HCT116 (cell line): ENCODE measurements around the gene C19orf85. TPM values are rescaled to one million over a fixed set of nuclear protein-coding genes. Genes with fewer than 3 reads are reported as not detected.

ENCODE experiments used
- ATAC-seq: fragments of 200-7000 bp; cut with Tn5 transposase; 2 replicates; pipeline ENCODE4 v1.9.1; 2020; ENCODE audit warnings: mild to moderate bottlenecking, moderate library complexity
- BruUV-seq: library from RNA; stranded (reverse); fragments of 400-500 nt; replicated peaks from 2 replicates; lab custom pipeline; 2021; lab: Mats Ljungman, UMichigan
- CTCF ChIA-PET: fragments of 300-600 bp; sonication (Branson Sonifier 250); formaldehyde crosslinking; loops from one replicate; lab custom pipeline; 2021; ENCODE audit warnings: antibody characterized with exemption; lab: Charles Lee
- POLR2A ChIA-PET: fragments of 300-600, 350-600 bp; sonication (Branson Sonifier 250); formaldehyde crosslinking; loops from one replicate; lab custom pipeline; 2021; ENCODE audit warnings: antibody characterized with exemption; lab: Charles Lee
- RAD21 ChIA-PET, 2 experiments: fragments of 300-600 bp; sonication (Branson Sonifier 250); formaldehyde crosslinking; loops; one replicate each; lab custom pipeline; 2023; ENCODE audit warnings: low total read pairs in 2 of 2; ENCODE audit not compliant: uncharacterized antibody in 2 of 2, unreplicated experiment in 2 of 2, low non-redundant PET in 1 of 2; lab: Charles Lee
- DNase-seq: peaks from one replicate; pipeline ENCODE4 v3.0.0-alpha.2; 2010; ENCODE audit warnings: low read depth, low spot score
- H2AFZ ChIP-seq: fragments of 200-600 bp; shearing (Covaris generic), sonication (generic); 2 replicates; pipeline ENCODE4 v1.6.1; 2017; ENCODE audit warnings: low read depth, mixed run types, mixed read lengths, antibody characterized with exemption, low read length; ENCODE audit not compliant: poor library complexity, severe bottlenecking
- H3K27ac ChIP-seq: 2 replicates; pipeline ENCODE4 v1.5.1; 2012; ENCODE audit warnings: low read depth, low read length
- H3K27me3 ChIP-seq: fragments of 200-600 bp; sonication (generic); 2 replicates; pipeline ENCODE4 v1.6.1; 2016; ENCODE audit warnings: mixed run types, low read length, mixed read lengths; ENCODE audit not compliant: insufficient read depth
- H3K36me3 ChIP-seq, 2 experiments: fragments of 200-500 bp in 1 of 2; fragments of 200-600 bp in 1 of 2; sonication (Bioruptor generic) in 1 of 2; sonication (generic) in 1 of 2; 2 replicates each; pipeline versions ENCODE4 v1.5.1 to v1.6.1; 2014 to 2016; ENCODE audit warnings: low read length in 2 of 2, inconsistent platforms in 1 of 2, mixed read lengths in 1 of 2, mixed run types in 1 of 2; ENCODE audit not compliant: insufficient read depth in 2 of 2, control insufficient read depth in 1 of 2
- H3K4me1 ChIP-seq, 2 experiments: fragments of 200-600 bp in 1 of 2; sonication (generic) in 1 of 2; 2 replicates each; pipeline versions ENCODE4 v1.5.1 to v1.6.1; 2012 to 2017; ENCODE audit warnings: low read length in 2 of 2, inconsistent platforms in 1 of 2, mild to moderate bottlenecking in 1 of 2, mixed read lengths in 1 of 2, mixed run types in 1 of 2, moderate library complexity in 1 of 2; ENCODE audit not compliant: insufficient read depth in 2 of 2, control insufficient read depth in 1 of 2
- H3K4me2 ChIP-seq: fragments of 200-600 bp; sonication (generic); 2 replicates; pipeline ENCODE4 v1.6.1; 2017; ENCODE audit warnings: mixed run types, low read length, mixed read lengths
- H3K4me3 ChIP-seq, 2 experiments: fragments of 200-600 bp in 1 of 2; sonication (generic) in 1 of 2; replicated peaks in 1 of 2; 2 replicates each; pipeline ENCODE4 v1.5.1; 2011 to 2016; ENCODE audit warnings: low read length in 2 of 2, control low read depth in 1 of 2, low read depth in 1 of 2, mild to moderate bottlenecking in 1 of 2, mixed read lengths in 1 of 2, mixed run types in 1 of 2
- H3K79me2 ChIP-seq: fragments of 200-600 bp; sonication (generic); 2 replicates; pipeline ENCODE4 v1.6.1; 2017; ENCODE audit warnings: mild to moderate bottlenecking, mixed run types, low read length, moderate library complexity, mixed read lengths; ENCODE audit not compliant: insufficient read depth
- H3K9ac ChIP-seq: fragments of 200-600 bp; sonication (generic); 2 replicates; pipeline ENCODE4 v1.6.1; 2016; ENCODE audit warnings: low read length, mixed read lengths
- H3K9me2 ChIP-seq: fragments of 200-600 bp; sonication (generic), shearing (Covaris generic); 2 replicates; pipeline ENCODE4 v1.6.1; 2017; ENCODE audit warnings: mixed run types, mild to moderate bottlenecking, moderate library complexity; ENCODE audit not compliant: insufficient read depth
- H3K9me3 ChIP-seq, 2 experiments: fragments of 200-500 bp in 1 of 2; fragments of 200-600 bp in 1 of 2; sonication (Bioruptor generic) in 1 of 2; sonication (generic) in 1 of 2; 2 replicates each; pipeline ENCODE4 v1.6.1; 2014 to 2017; ENCODE audit warnings: low read length in 2 of 2, mixed read lengths in 2 of 2, inconsistent platforms in 1 of 2, low read depth in 1 of 2, mild to moderate bottlenecking in 1 of 2, mixed run types in 1 of 2, moderate library complexity in 1 of 2; ENCODE audit not compliant: control insufficient read depth in 1 of 2, insufficient read depth in 1 of 2
- H4K20me1 ChIP-seq: fragments of 200-600 bp; sonication (generic), shearing (Covaris generic); 2 replicates; pipeline ENCODE4 v1.6.1; 2017; ENCODE audit warnings: mixed run types, mild to moderate bottlenecking, moderate library complexity; ENCODE audit not compliant: insufficient read depth
- CBX3 ChIP-seq: IDR thresholded peaks from 2 replicates; pipeline ENCODE4 v1.6.1; 2012; ENCODE audit warnings: low read depth
- EGR1 ChIP-seq: IDR thresholded peaks from 2 replicates; pipeline ENCODE4 v1.6.1; 2012; ENCODE audit warnings: low read depth
- FOSL1 ChIP-seq: IDR thresholded peaks from 2 replicates; pipeline ENCODE4 v1.6.1; 2012; ENCODE audit warnings: low read depth
- JUND ChIP-seq: IDR thresholded peaks from 2 replicates; pipeline ENCODE4 v1.6.1; 2012
- POLR2AphosphoS5 ChIP-seq: IDR thresholded peaks from 2 replicates; pipeline ENCODE4 v1.6.1; 2011; ENCODE audit warnings: mild to moderate bottlenecking, low read depth, low read length, moderate library complexity
- SP1 ChIP-seq: IDR thresholded peaks from 2 replicates; pipeline ENCODE4 v1.6.1; 2012; ENCODE audit warnings: low read depth
- TCF7L2 ChIP-seq: IDR thresholded peaks from 2 replicates; pipeline ENCODE4 v1.7.0; 2011; ENCODE audit warnings: borderline replicate concordance, inconsistent platforms; ENCODE audit not compliant: insufficient read depth, insufficient read length; ENCODE audit errors: extremely low read depth
- YY1 ChIP-seq: IDR thresholded peaks from 2 replicates; pipeline ENCODE4 v1.6.1; 2011; ENCODE audit warnings: low read length, low read depth, moderate library complexity, mild to moderate bottlenecking; ENCODE audit not compliant: insufficient replicate concordance; ENCODE audit errors: extremely low read depth
- ZFX ChIP-seq: fragments of 450-650 bp; IDR thresholded peaks from 2 replicates; pipeline ENCODE4 v1.6.1; 2017
- ZNF274 ChIP-seq: fragments of 200-500 bp; sonication (Bioruptor generic); IDR thresholded peaks from 2 replicates; pipeline ENCODE4 v1.6.1; 2014; ENCODE audit warnings: mild to moderate bottlenecking, low read depth, low read length, inconsistent platforms
- intact Hi-C: fragments of 100-400 bp; cut with micrococcal nuclease; formaldehyde crosslinking; loops from 2 replicates; pipeline ENCODE4 v1.10.0; 2022
- total RNA-seq: library from RNA; stranded (reverse); gene quantifications from one replicate; pipeline ENCODE4 v1.2.1, GENCODE V29; 2021; ENCODE audit not compliant: unreplicated experiment
- TF ChIP-seq, protein P1 (sequence below): IDR thresholded peaks from 2 replicates; pipeline ENCODE4 v1.6.1; 2011; ENCODE audit warnings: mild to moderate bottlenecking, low read length, moderate library complexity; ENCODE audit not compliant: insufficient replicate concordance; ENCODE audit errors: extremely low read depth

The C19orf85 gene
- total RNA-seq, 1 experiment from 2014 or later: 0.34 TPM

DNA sequence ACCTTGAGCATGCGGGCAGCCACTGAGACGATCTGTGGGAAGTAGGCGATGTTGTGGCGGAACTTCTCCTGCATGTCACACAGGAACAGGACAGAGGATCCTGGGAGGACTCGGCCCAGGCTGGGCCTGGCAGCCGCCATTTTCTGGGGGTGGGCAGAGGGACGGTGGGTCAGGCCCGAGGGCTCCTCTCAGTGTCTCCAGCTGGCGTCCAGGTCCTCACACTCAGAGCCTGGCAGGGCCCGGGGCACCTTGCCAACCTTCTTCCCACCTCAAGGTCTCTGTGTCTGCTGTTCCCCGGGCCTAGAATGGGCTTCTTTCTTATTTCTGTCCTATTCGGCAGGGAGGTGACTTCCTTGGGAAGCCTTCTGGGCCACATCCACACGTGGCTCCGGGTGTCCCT lies 8.2 kb downstream of the C19orf85 start:
- ChIA-PET CTCF (no interaction called here), RAD21 (no interaction called here), POLR2A (no interaction called here)
- no peak overlapping the region for H3K4me3 ChIP-seq
- no peaks in the 10 kb centered on the region for H3K9me3 ChIP-seq
- H4K20me1 ChIP-seq: no peaks in the 10 kb centered on the region
- H3K27ac ChIP-seq: no peak overlapping the region
- DNase-seq (no peak), ATAC-seq (no peak)
- no peak overlapping the region for H3K9ac ChIP-seq
- H3K79me2 ChIP-seq: peaks cover 12% of the 10 kb centered on the region; the same call in 1 of the 2 replicates
- no peaks in the 10 kb centered on the region for H3K9me2 ChIP-seq
- H3K27me3 ChIP-seq: no peaks in the 10 kb centered on the region
- BruUV-seq: no TSS peak
- no peak for TF ChIP-seq SP1
- H3K4me1 ChIP-seq: peaks cover 6 to 16% of the 10 kb centered on the region in 2 experiments
- intact Hi-C loops: no loop called here
- H3K4me2 ChIP-seq: no peak overlapping the region
- H2AFZ ChIP-seq: no peak overlapping the region
- no peaks in the 10 kb centered on the region; a peak in 1 of 4 replicates for H3K36me3 ChIP-seq

GRCh38 chr19:55455576-55456235 lies 8.8 kb downstream of the C19orf85 start:
- Histone ChIP-seq H3K36me3 (no peaks in the 10 kb centered on the region; a peak in 1 of 4 replicates), H3K4me1 (peaks cover 4 to 9% of the 10 kb centered on the region in 2 experiments), H3K9ac (no peak overlapping the region), H3K9me3 (no peaks in the 10 kb centered on the region), H3K4me2 (no peak overlapping the region), H2AFZ (no peak overlapping the region), H3K79me2 (peaks cover 10% of the 10 kb centered on the region; the same call in 1 of the 2 replicates), H3K4me3 (no peak overlapping the region), H3K27ac (no peak overlapping the region), H3K27me3 (no peaks in the 10 kb centered on the region), H3K9me2 (no peaks in the 10 kb centered on the region), H4K20me1 (no peaks in the 10 kb centered on the region)
- ATAC-seq: no peak
- ChIA-PET RAD21 (no interaction called here), POLR2A (no interaction called here), CTCF (no interaction called here)
- TF ChIP-seq POLR2AphosphoS5 (no peak), EGR1 (no peak), TCF7L2 (no peak), CBX3 (no peak), JUND (no peak), ZFX (no peak), ZNF274 (no peak), YY1 (no peak), FOSL1 (no peak)
- TF ChIP-seq, protein P1, sequence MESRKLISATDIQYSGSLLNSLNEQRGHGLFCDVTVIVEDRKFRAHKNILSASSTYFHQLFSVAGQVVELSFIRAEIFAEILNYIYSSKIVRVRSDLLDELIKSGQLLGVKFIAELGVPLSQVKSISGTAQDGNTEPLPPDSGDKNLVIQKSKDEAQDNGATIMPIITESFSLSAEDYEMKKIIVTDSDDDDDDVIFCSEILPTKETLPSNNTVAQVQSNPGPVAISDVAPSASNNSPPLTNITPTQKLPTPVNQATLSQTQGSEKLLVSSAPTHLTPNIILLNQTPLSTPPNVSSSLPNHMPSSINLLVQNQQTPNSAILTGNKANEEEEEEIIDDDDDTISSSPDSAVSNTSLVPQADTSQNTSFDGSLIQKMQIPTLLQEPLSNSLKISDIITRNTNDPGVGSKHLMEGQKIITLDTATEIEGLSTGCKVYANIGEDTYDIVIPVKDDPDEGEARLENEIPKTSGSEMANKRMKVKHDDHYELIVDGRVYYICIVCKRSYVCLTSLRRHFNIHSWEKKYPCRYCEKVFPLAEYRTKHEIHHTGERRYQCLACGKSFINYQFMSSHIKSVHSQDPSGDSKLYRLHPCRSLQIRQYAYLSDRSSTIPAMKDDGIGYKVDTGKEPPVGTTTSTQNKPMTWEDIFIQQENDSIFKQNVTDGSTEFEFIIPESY: no peak
- DNase-seq: no peak
- intact Hi-C loops: no loop called here
- no TSS peak for BruUV-seq
